H1 (cell line): Measurements from ENCODE around the gene DYSF. TPM values are rescaled to one million over a fixed set of nuclear protein-coding genes. Genes with fewer than 3 reads are reported as not detected.

Experiments
- CHD1 ChIP-seq: IDR thresholded peaks from 2 replicates; pipeline ENCODE4 v1.6.1; 2012; ENCODE audit warnings: low read depth, low read length, improper control_type of control experiment
- CHD7 ChIP-seq: fragments of 300-600 bp; sonication (generic); IDR thresholded peaks from 2 replicates; pipeline ENCODE4 v1.7.1; 2012; ENCODE audit warnings: low read length, moderate library complexity, mild to moderate bottlenecking, inconsistent platforms; ENCODE audit not compliant: insufficient replicate concordance
- GABPA ChIP-seq: IDR thresholded peaks from 2 replicates; pipeline ENCODE4 v1.6.1; 2011; ENCODE audit warnings: mild to moderate bottlenecking, low read length, moderate library complexity, borderline replicate concordance; ENCODE audit not compliant: insufficient read depth
- JUND ChIP-seq: IDR thresholded peaks from 2 replicates; pipeline ENCODE4 v1.6.1; 2011; ENCODE audit warnings: mild to moderate bottlenecking, improper control_type of control experiment, low read length
- KDM1A ChIP-seq: fragments of 200-600, 300-600 bp; sonication (generic); IDR thresholded peaks from 2 replicates; pipeline ENCODE4 v1.7.1; 2016; ENCODE audit warnings: mild to moderate bottlenecking, low read length, borderline replicate concordance
- KDM5A ChIP-seq: fragments of 200-600 bp; IDR thresholded peaks from 2 replicates; pipeline ENCODE4 v1.7.1; 2012; ENCODE audit warnings: mild to moderate bottlenecking, low read length, inconsistent platforms, mixed read lengths
- SIX5 ChIP-seq: IDR thresholded peaks from 2 replicates; pipeline ENCODE4 v1.6.1; 2011; ENCODE audit warnings: mild to moderate bottlenecking, low read depth, low read length
- polyA plus RNA-seq, 7 experiments: library from polyadenylated mRNA; depleted of rRNA in 3 of 7; stranded (reverse) in 5 of 7; unstranded in 2 of 7; fragments of >200 nt in 5 of 7; fragments of 200-250 nt in 2 of 7; gene quantifications; 1 replicate in 5 of 7; 2 replicates in 1 of 7; 4 replicates in 1 of 7; pipeline versions ENCODE4 v1.2.1 to v1.2.3, GENCODE V29; 2011 to 2013; ENCODE audit warnings: missing spikeins in 2 of 7, mixed read lengths in 2 of 7
- total RNA-seq: library from RNA; stranded (reverse); fragmentation: NEBNext Ultra II Directional; extraction: Animal tissue kit (Norgen Biotek cat#: 25700); gene quantifications from 2 replicates; pipeline ENCODE4 v1.2.1, GENCODE V29; 2021

Gene DYSF
- total and polyA plus RNA-seq, 2 of the 8 experiments (the other 6 are each of a cell fraction or from before 2014, with no cell fraction given) = 5.8 to 7.1 TPM

- TF ChIP-seq CHD7 (no peak), JUND (no peak), KDM5A (no peak), CHD1 (no peak), GABPA (no peak), SIX5 (no peak), KDM1A (no peak)
Measured at GRCh38 chr2:71578767-71579342, 125.5 kb downstream of the DYSF start (continued).
